ENCODE data around the gene XYLT1. TPM values are rescaled to one million over a fixed set of nuclear protein-coding genes. Genes with fewer than 3 reads are reported as not detected.

The XYLT1 gene
- polyA plus RNA-seq, 1 donor from 2014 or later = 3.3 TPM

- no peak overlapping the region for H3K27ac ChIP-seq (ENCODE audit: low read length)
- H2AFZ ChIP-seq (ENCODE audit: low read depth, low read length) = no peak overlapping the region
- TF ChIP-seq RAD21 (conservative IDR thresholded peaks at IDR 0.05) (peak; percentile 35), TAF1 (IDR thresholded peaks at IDR 0.05; ENCODE audit: low read depth) (no peak), SMC3 (conservative IDR thresholded peaks at IDR 0.05; ENCODE audit: poor library complexity) (peak; percentile 27), CTCF (IDR thresholded peaks at IDR 0.05; ENCODE audit: poor library complexity, severe bottlenecking) (peak; percentile 45)
- H3K4me2 ChIP-seq (ENCODE audit: low read length) = no peak overlapping the region
- H3K36me3 ChIP-seq (ENCODE audit: insufficient read depth, low read length) = no peaks in the 10 kb centered on the region
- no peaks in the 10 kb centered on the region for H4K20me1 ChIP-seq (ENCODE audit: insufficient read depth)
- no peaks in the 10 kb centered on the region for H3K79me2 ChIP-seq (replicated peaks; ENCODE audit: insufficient read depth, low read length)
- H3F3A ChIP-seq (ENCODE audit: insufficient read depth, low read length, poor library complexity, severe bottlenecking) = no peaks in the 10 kb centered on the region
- H3K9me2 ChIP-seq (ENCODE audit: insufficient read depth, low read length) = no peaks in the 10 kb centered on the region
- H3K9me3 ChIP-seq (ENCODE audit: low read length) = no peaks in the 10 kb centered on the region
- no peak overlapping the region for H3K4me3 ChIP-seq (ENCODE audit: low read length)
- H3K9ac ChIP-seq (ENCODE audit: low read length) = no peak overlapping the region
- H3K27me3 ChIP-seq (ENCODE audit: insufficient read depth, low read depth, low read length) = no peaks in the 10 kb centered on the region
Measured at GRCh38 chr16:17211797-17212196, 259.0 kb downstream of the XYLT1 start.

- H3K27ac ChIP-seq (ENCODE audit: low read length) = no peak overlapping the region
- no peaks in the 10 kb centered on the region for H3K9me2 ChIP-seq (ENCODE audit: insufficient read depth, low read length)
- no peaks in the 10 kb centered on the region for H3K9me3 ChIP-seq (ENCODE audit: low read length)
- H3K27me3 ChIP-seq (ENCODE audit: insufficient read depth, low read depth, low read length) = no peaks in the 10 kb centered on the region
- no peak for TF ChIP-seq MXI1 (conservative IDR thresholded peaks at IDR 0.05; ENCODE audit: poor library complexity, severe bottlenecking)
- TF ChIP-seq REST (IDR thresholded peaks at IDR 0.05; ENCODE audit: borderline replicate concordance) = no peak
- no peaks in the 10 kb centered on the region for H3F3A ChIP-seq (ENCODE audit: insufficient read depth, low read length, poor library complexity, severe bottlenecking)
- H3K9ac ChIP-seq (ENCODE audit: low read length) = no peak overlapping the region
- no peak overlapping the region for H2AFZ ChIP-seq (ENCODE audit: low read depth, low read length)
- peaks cover 4% of the 10 kb centered on the region for H3K79me2 ChIP-seq (replicated peaks; ENCODE audit: insufficient read depth, low read length)
- no peaks in the 10 kb centered on the region for H3K36me3 ChIP-seq (ENCODE audit: insufficient read depth, low read length)
- H3K4me3 ChIP-seq (ENCODE audit: low read length) = no peak overlapping the region
- no peak overlapping the region for H3K4me2 ChIP-seq (ENCODE audit: low read length)
- H4K20me1 ChIP-seq (ENCODE audit: insufficient read depth) = no peaks in the 10 kb centered on the region
Measured at GRCh38 chr16:17206712-17207111, 264.0 kb downstream of the XYLT1 start.

GRCh38 chr16:17205279-17206211 is 265.2 kb downstream of the XYLT1 start:
- H3K4me3 ChIP-seq (ENCODE audit: low read length) = no peak overlapping the region
- no peaks in the 10 kb centered on the region for H3K36me3 ChIP-seq (ENCODE audit: insufficient read depth, low read length)
- no peak overlapping the region for H3K27ac ChIP-seq (ENCODE audit: low read length)
- H3K27me3 ChIP-seq (ENCODE audit: insufficient read depth, low read depth, low read length) = no peaks in the 10 kb centered on the region
- no peaks in the 10 kb centered on the region for H3F3A ChIP-seq (ENCODE audit: insufficient read depth, low read length, poor library complexity, severe bottlenecking)
- no peaks in the 10 kb centered on the region for H3K9me3 ChIP-seq (ENCODE audit: low read length)
- H2AFZ ChIP-seq (ENCODE audit: low read depth, low read length) = no peak overlapping the region
- H3K4me2 ChIP-seq (ENCODE audit: low read length) = no peak overlapping the region
- no peak overlapping the region for H3K9ac ChIP-seq (ENCODE audit: low read length)
- peaks cover 4% of the 10 kb centered on the region for H3K79me2 ChIP-seq (replicated peaks; ENCODE audit: insufficient read depth, low read length)
- H4K20me1 ChIP-seq (ENCODE audit: insufficient read depth) = no peaks in the 10 kb centered on the region
- no peaks in the 10 kb centered on the region for H3K9me2 ChIP-seq (ENCODE audit: insufficient read depth, low read length)
- no peak for TF ChIP-seq RAD21 (conservative IDR thresholded peaks at IDR 0.05)
- TF ChIP-seq SMC3 (conservative IDR thresholded peaks at IDR 0.05; ENCODE audit: poor library complexity) = no peak
